Upper lobe of left lung (tissue), 6 donors: Measurements from ENCODE around the gene APEX2. TPM values are rescaled to one million over a fixed set of nuclear protein-coding genes. Genes with fewer than 3 reads are reported as not detected.

Source experiments
- ATAC-seq, 2 donors: fragments of 200-7000 bp; cut with Tn5 transposase; one replicate each; pipeline ENCODE4 v1.9.1; 2022; ENCODE audit warnings: mild to moderate bottlenecking in 2 of 2, moderate library complexity in 2 of 2; ENCODE audit not compliant: low FRiP score in 2 of 2
- DNase-seq, 2 donors: peaks; one replicate each; pipeline ENCODE4 v3.0.0-alpha.2; 2019 to 2020
- H3K27ac ChIP-seq, 4 donors: fragments of 200-600 bp; sonication (generic); one replicate each; pipeline ENCODE4 v1.5.1; 2016 to 2019
- H3K27me3 ChIP-seq, 4 donors: fragments of 200-600 bp; sonication (generic); one replicate each; pipeline ENCODE4 v1.5.1; 2017 to 2019
- H3K36me3 ChIP-seq, 4 donors: fragments of 200-600 bp; sonication (generic); one replicate each; pipeline ENCODE4 v1.5.1; 2016 to 2019
- H3K4me1 ChIP-seq, 4 donors: fragments of 200-600 bp; sonication (generic); one replicate each; pipeline ENCODE4 v1.5.1; 2018 to 2019
- H3K4me3 ChIP-seq, 4 donors: fragments of 200-600 bp; sonication (generic); one replicate each; pipeline ENCODE4 v1.5.1; 2017 to 2019; ENCODE audit warnings: mild to moderate bottlenecking in 2 of 4, moderate library complexity in 1 of 4
- H3K9me3 ChIP-seq, 4 donors: fragments of 200-600 bp; sonication (generic); one replicate each; pipeline ENCODE4 v1.5.1; 2018 to 2019
- CTCF ChIP-seq, 6 experiments: fragments of 450-650 bp in 4 of 6; fragments of 200-600 bp in 2 of 6; sonication (generic) in 2 of 6; IDR thresholded peaks; one replicate each; pipeline ENCODE4 v1.5.1; 2016 to 2019; ENCODE audit warnings: antibody characterized with exemption in 6 of 6
- EP300 ChIP-seq, 4 donors: sonication (generic); formaldehyde crosslinking; IDR thresholded peaks; one replicate each; pipeline ENCODE4 v1.5.1; 2017; ENCODE audit warnings: antibody characterized with exemption in 4 of 4, control low read depth in 2 of 4
- POLR2A ChIP-seq, 4 donors: fragments of 450-650 bp; IDR thresholded peaks; one replicate each; pipeline ENCODE4 v1.5.1; 2016 to 2017; ENCODE audit warnings: antibody characterized with exemption in 4 of 4, mild to moderate bottlenecking in 2 of 4
- POLR2AphosphoS5 ChIP-seq, 2 donors: sonication (generic); formaldehyde crosslinking; IDR thresholded peaks; one replicate each; pipeline ENCODE4 v1.5.1; 2017; ENCODE audit warnings: antibody characterized with exemption in 2 of 2
- WGBS, 2 donors: methylation state at CpG; one replicate each; pipeline ENCODE4 v1.1.5; 2017 to 2018; 5-methylcytosine and 5-hydroxymethylcytosine counted together
- total RNA-seq, 6 donors: library from RNA; depleted of rRNA in 4 of 6; stranded (reverse); fragments of >200 nt in 4 of 6; gene quantifications; one replicate each; pipeline versions ENCODE4 v1.1.0 to v1.2.1, GENCODE V29; 2016 to 2021
- donor health status: DM: no; HTN: no; CAD: no; lungs with moderate emphysema.
- donor health status: DM: no; HTN: yes; CAD: no; lungs with severe emphysema.

The APEX2 gene
- total RNA-seq, 6 donors from 2014 or later = 9.4 to 17.3 (median 12.9) TPM

- TF ChIP-seq POLR2AphosphoS5 (IDR thresholded peaks at IDR 0.05) = no peak
- TF ChIP-seq EP300 (IDR thresholded peaks at IDR 0.05) = no peak
- TF ChIP-seq CTCF (IDR thresholded peaks at IDR 0.05) = no peak
- TF ChIP-seq POLR2A (IDR thresholded peaks at IDR 0.05) = no peak
- Histone ChIP-seq H3K27ac (no peak overlapping the region), H3K36me3 (no peaks in the 10 kb centered on the region), H3K4me3 (no peak overlapping the region), H3K27me3 (no peaks in the 10 kb centered on the region), H3K9me3 (no peaks in the 10 kb centered on the region), H3K4me1 (no peaks in the 10 kb centered on the region)
- ATAC-seq (no peak), DNase-seq (no peak)
- 87 to 89% methylated on average over 2 of the region's 2 CpGs for WGBS, 2 donors
These were observed 8.5 kb upstream of the APEX2 start for GRCh38 chrX:54991706-54992105.

- no peak overlapping the region for H3K4me3 ChIP-seq
- no peaks in the 10 kb centered on the region for H3K27me3 ChIP-seq
- no peak overlapping the region for H3K27ac ChIP-seq
- no peak for DNase-seq
- no peaks in the 10 kb centered on the region for H3K4me1 ChIP-seq
- H3K9me3 ChIP-seq = no peaks in the 10 kb centered on the region
- no peak for TF ChIP-seq CTCF (IDR thresholded peaks at IDR 0.05)
- TF ChIP-seq EP300 (IDR thresholded peaks at IDR 0.05) = no peak
- TF ChIP-seq POLR2A (IDR thresholded peaks at IDR 0.05) = no peak
- no peak for TF ChIP-seq POLR2AphosphoS5 (IDR thresholded peaks at IDR 0.05)
- ATAC-seq = no peak
- 88 to 100% methylated on average over 1 of the region's 1 CpG for WGBS, 2 donors
- no peaks in the 10 kb centered on the region for H3K36me3 ChIP-seq
These were observed 7.1 kb upstream of the APEX2 start for GRCh38 chrX:54992911-54993622.

GRCh38 chrX:54994099-54994498, 6.1 kb upstream of the APEX2 start, which contains the start of gene PFKFB1:
Gene PFKFB1 (minus strand): TSS chrX:54994188. CDS start chrX:54994007, 181 bp downstream.
- 63 to 94% methylated on average over 2 of the region's 2 CpGs for WGBS, 2 donors
- no peak for ATAC-seq

GRCh38 chrX:54994668-54995351, 5.4 kb upstream of the APEX2 start:
- Histone ChIP-seq H3K36me3 (no peaks in the 10 kb centered on the region), H3K4me1 (peaks cover 0 to 3% (median 0%) of the 10 kb centered on the region in 4 donors), H3K27ac (no peak overlapping the region), H3K9me3 (peaks cover 0 to under 1% (median 0%) of the 10 kb centered on the region in 4 donors), H3K4me3 (no peak overlapping the region), H3K27me3 (no peaks in the 10 kb centered on the region)
- DNase-seq (no peak), ATAC-seq (no peak)
- 68 to 91% methylated on average over 4 to 6 of the region's 6 CpGs for WGBS, 2 donors
- TF ChIP-seq POLR2A (IDR thresholded peaks at IDR 0.05) (no peak), EP300 (IDR thresholded peaks at IDR 0.05) (no peak), POLR2AphosphoS5 (IDR thresholded peaks at IDR 0.05) (no peak), CTCF (IDR thresholded peaks at IDR 0.05) (no peak)

More at GRCh38 chrX:54994099-54994498, 6.1 kb upstream of the APEX2 start, which contains the start of gene PFKFB1:
- Histone ChIP-seq H3K27me3 (no peaks in the 10 kb centered on the region), H3K27ac (no peak within 1 kb of the TSS), H3K36me3 (no peaks in the 10 kb centered on the region), H3K4me3 (no peak within 1 kb of the TSS), H3K4me1 (no peaks in the 10 kb centered on the region), H3K9me3 (no peaks in the 10 kb centered on the region)
- no peak for DNase-seq
- TF ChIP-seq EP300 (IDR thresholded peaks at IDR 0.05) (no peak), POLR2AphosphoS5 (IDR thresholded peaks at IDR 0.05) (no peak), CTCF (IDR thresholded peaks at IDR 0.05) (no peak), POLR2A (IDR thresholded peaks at IDR 0.05) (no peak)
